Prostate gland (tissue), 2 donors: ENCODE measurements around the gene WWC2.

Source experiments
- CTCF ChIP-seq, 4 experiments: fragments of 200-600 bp in 2 of 4; fragments of 450-650 bp in 2 of 4; sonication (generic) in 2 of 4; IDR thresholded peaks; 1 replicate in 3 of 4; 2 replicates in 1 of 4; pipeline ENCODE4 v1.5.1; 2016 to 2019; ENCODE audit warnings: antibody characterized with exemption in 4 of 4, mild to moderate bottlenecking in 2 of 4, moderate library complexity in 2 of 4
- POLR2AphosphoS5 ChIP-seq: sonication (generic); formaldehyde crosslinking; IDR thresholded peaks from one replicate; pipeline ENCODE4 v1.6.1; 2017; ENCODE audit warnings: antibody characterized with exemption

- no peak for TF ChIP-seq POLR2AphosphoS5
- no peak for TF ChIP-seq CTCF (IDR thresholded peaks at IDR 0.05)
Measured at GRCh38 chr4:183362916-183363542, 264.0 kb downstream of the WWC2 start.
